HEK293 (cell line): ENCODE data around the gene COMMD4.
"Not testable (repeated sequence)": the region's sequence is repeated elsewhere in the genome, so short reads cannot be mapped to it uniquely, and the experiment has no call there.

Experiments used
- BCL6B ChIP-seq: fragments of 450-650 bp; formaldehyde crosslinking; IDR thresholded peaks from 2 replicates; pipeline ENCODE4 v1.5.1; 2017; ENCODE audit warnings: missing biosample characterization, missing genetic modification characterization
- CTCF ChIP-seq: fragments of 450-650 bp; formaldehyde crosslinking; IDR thresholded peaks from 2 replicates; pipeline ENCODE4 v1.5.1; 2016; ENCODE audit warnings: missing biosample characterization, missing genetic modification characterization
- REST ChIP-seq: fragments of 450-650 bp; formaldehyde crosslinking; IDR thresholded peaks from 2 replicates; pipeline ENCODE4 v1.5.1; 2016; ENCODE audit warnings: missing biosample characterization, missing genetic modification characterization
- ZNF391 ChIP-seq: fragments of 450-650 bp; formaldehyde crosslinking; IDR thresholded peaks from 2 replicates; pipeline ENCODE4 v1.5.1; 2016; ENCODE audit warnings: low read depth, missing biosample characterization, missing genetic modification characterization, borderline replicate concordance

- not testable (repeated sequence) for TF ChIP-seq ZNF391, REST, BCL6B, CTCF (tag by site-specific recombination)
Measured at GRCh38 chr15:75343953-75344352, 8.1 kb downstream of the COMMD4 start.
